Lung (tissue), 13 donors: ENCODE data around the gene GRIA2. TPM values are rescaled to one million over a fixed set of nuclear protein-coding genes. Genes with fewer than 3 reads are reported as not detected.

Source experiments
- ATAC-seq: fragments of 200-7000 bp; cut with Tn5 transposase; one replicate; pipeline ENCODE4 v1.9.1; 2020; ENCODE audit warnings: moderate number of reproducible peaks; ENCODE audit not compliant: insufficient read depth, low FRiP score
- DNase-seq, 3 donors: peaks; one replicate each; pipeline ENCODE4 v3.0.0-alpha.2; 2013 to 2017
- H3K27ac ChIP-seq, 2 donors: one replicate each; pipeline ENCODE4 v1.5.1; 2013; ENCODE audit warnings: mild to moderate bottlenecking in 2 of 2, moderate library complexity in 2 of 2, control low read depth in 1 of 2, inconsistent platforms in 1 of 2, low read depth in 1 of 2, low read length in 1 of 2
- H3K27me3 ChIP-seq, 3 donors: one replicate each; pipeline ENCODE4 v1.5.1; 2013; ENCODE audit warnings: low read length in 2 of 3; ENCODE audit not compliant: control insufficient read depth in 3 of 3, insufficient read depth in 3 of 3
- H3K36me3 ChIP-seq, 4 donors: one replicate each; pipeline ENCODE4 v1.5.1; 2013; ENCODE audit warnings: low read length in 4 of 4, mild to moderate bottlenecking in 1 of 4, moderate library complexity in 1 of 4; ENCODE audit not compliant: control insufficient read depth in 4 of 4, insufficient read depth in 4 of 4
- H3K4me1 ChIP-seq, 5 donors: one replicate each; pipeline ENCODE4 v1.5.1; 2013; ENCODE audit warnings: low read length in 5 of 5, mild to moderate bottlenecking in 2 of 5, moderate library complexity in 1 of 5; ENCODE audit not compliant: control insufficient read depth in 5 of 5, insufficient read depth in 5 of 5
- H3K4me3 ChIP-seq: one replicate; pipeline ENCODE4 v1.5.1; 2013; ENCODE audit warnings: mild to moderate bottlenecking, control low read depth, moderate library complexity
- H3K9ac ChIP-seq, 2 donors: one replicate each; pipeline ENCODE4 v1.5.1; 2013; ENCODE audit warnings: low read length in 2 of 2, control low read depth in 1 of 2; ENCODE audit not compliant: insufficient read depth in 1 of 2
- H3K9me3 ChIP-seq, 4 donors: one replicate each; pipeline ENCODE4 v1.5.1; 2013; ENCODE audit warnings: low read length in 3 of 4, mild to moderate bottlenecking in 1 of 4, moderate library complexity in 1 of 4; ENCODE audit not compliant: control insufficient read depth in 4 of 4, insufficient read depth in 3 of 4
- CTCF ChIP-seq: IDR thresholded peaks from 2 replicates; pipeline ENCODE4 v1.5.1; 2012; ENCODE audit warnings: mild to moderate bottlenecking; ENCODE audit errors: control extremely low read depth, extremely low read depth
- polyA plus RNA-seq, 2 donors: library from polyadenylated mRNA; stranded (reverse); fragments of 200-250 nt; gene quantifications; one replicate each; pipeline ENCODE4 v1.2.1, GENCODE V29; 2013
- small RNA-seq: library from RNA; depleted of rRNA; stranded (forward); fragments of <200 nt; gene quantifications from one replicate; pipeline ENCODE3, GENCODE V24; 2014; ENCODE audit warnings: low replicate concordance
- total RNA-seq, 2 donors: library from RNA; depleted of rRNA in 1 of 2; stranded (reverse); fragments of >200 nt in 1 of 2; gene quantifications; one replicate each; pipeline ENCODE4 v1.2.1, GENCODE V29; 2014 to 2021
- donor health status: control.
- donor health status: control.
- donor health status: Bipolar disorder and iron deficiency.
- donor health status: healthy.
- donor health status: DM: yes; HTN: yes; CAD: no.

The GRIA2 gene
- total and polyA plus RNA-seq, 4 donors, result 0.02 to 5.6 (median 0.03) TPM; not detected in 1

GRCh38 chr4:157405070-157405469 lies 184.5 kb downstream of the GRIA2 start:
- no peak overlapping the region for H3K27ac ChIP-seq
- no peak for TF ChIP-seq CTCF
- H3K9me3 ChIP-seq, result peaks cover 0 to 5% (median 0%) of the 10 kb centered on the region in 4 donors
- DNase-seq (no peak), ATAC-seq (no peak)
- H3K4me1 ChIP-seq, result no peaks in the 10 kb centered on the region
- H3K4me3 ChIP-seq, result no peak overlapping the region
- no peaks in the 10 kb centered on the region for H3K36me3 ChIP-seq
- no peak overlapping the region for H3K9ac ChIP-seq
- H3K27me3 ChIP-seq, result no peaks in the 10 kb centered on the region

Small RNA genes within 50 kb of the gene (small RNA-seq; reads per million reads assigned to genes)
- not detected for gene RNU6-582P

Other genes with a start within 250 kb of the GRIA2 start
- gene PDGFC, start 248.9 kb upstream of the GRIA2 start, total RNA-seq, result 10 to 100 TPM; 18.8 to 56.0 TPM
- 1 to 10 TPM; 4.5 to 4.6 TPM for gene PDGFC, start 248.9 kb upstream of the GRIA2 start, polyA plus RNA-seq
- gene GLRB, start 144.6 kb upstream of the GRIA2 start, total RNA-seq, result 1 to 10 TPM; 1.8 to 6.9 TPM
- under 1 TPM; 0.76 to 0.96 TPM for gene GLRB, start 144.6 kb upstream of the GRIA2 start, polyA plus RNA-seq